ENCODE data around the gene ARSK.
A peak's percentile ranks its signal among the peaks of the same experiment; 100 is the strongest.

The ARSK gene

DNA sequence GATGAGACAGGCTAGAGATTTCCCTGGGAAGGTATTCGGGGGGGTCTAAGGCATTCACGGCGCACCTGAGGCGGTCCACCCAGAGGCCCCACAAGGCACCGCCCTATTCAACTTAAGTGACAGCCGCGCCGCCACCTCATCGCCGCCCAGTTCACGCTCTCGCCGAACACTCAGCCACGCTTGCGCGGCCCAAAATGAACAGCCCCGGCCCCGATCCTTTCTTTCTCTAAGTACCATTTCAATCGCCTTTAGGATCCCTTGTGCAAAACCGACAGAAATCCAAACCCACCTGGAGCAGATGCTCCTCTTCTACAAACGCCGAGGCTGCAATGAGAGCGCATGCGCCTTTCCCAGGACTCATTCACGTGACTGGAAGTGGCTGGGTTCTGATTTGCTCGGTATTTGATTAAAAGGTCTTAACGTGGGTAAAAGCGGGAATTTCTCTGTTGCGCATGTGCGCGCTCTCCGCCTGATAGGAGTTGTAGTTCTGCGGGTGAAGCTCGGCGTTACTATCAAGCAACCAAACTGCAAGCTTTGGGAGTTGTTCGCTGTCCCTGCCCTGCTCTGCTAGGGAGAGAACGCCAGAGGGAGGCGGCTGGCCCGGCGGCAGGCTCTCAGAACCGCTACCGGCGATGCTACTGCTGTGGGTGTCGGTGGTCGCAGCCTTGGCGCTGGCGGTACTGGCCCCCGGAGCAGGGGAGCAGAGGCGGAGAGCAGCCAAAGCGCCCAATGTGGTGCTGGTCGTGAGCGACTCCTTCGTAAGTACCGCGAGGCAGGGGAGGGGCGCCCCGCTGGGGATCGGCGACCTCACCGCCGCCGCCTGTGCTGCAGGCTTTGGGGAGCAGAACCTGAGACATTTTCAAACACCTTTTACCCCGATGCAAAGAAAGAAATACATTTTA, at the start of gene ARSK, which contains the start of gene SKIC3 (continued):
- TF ChIP-seq, protein P1, sequence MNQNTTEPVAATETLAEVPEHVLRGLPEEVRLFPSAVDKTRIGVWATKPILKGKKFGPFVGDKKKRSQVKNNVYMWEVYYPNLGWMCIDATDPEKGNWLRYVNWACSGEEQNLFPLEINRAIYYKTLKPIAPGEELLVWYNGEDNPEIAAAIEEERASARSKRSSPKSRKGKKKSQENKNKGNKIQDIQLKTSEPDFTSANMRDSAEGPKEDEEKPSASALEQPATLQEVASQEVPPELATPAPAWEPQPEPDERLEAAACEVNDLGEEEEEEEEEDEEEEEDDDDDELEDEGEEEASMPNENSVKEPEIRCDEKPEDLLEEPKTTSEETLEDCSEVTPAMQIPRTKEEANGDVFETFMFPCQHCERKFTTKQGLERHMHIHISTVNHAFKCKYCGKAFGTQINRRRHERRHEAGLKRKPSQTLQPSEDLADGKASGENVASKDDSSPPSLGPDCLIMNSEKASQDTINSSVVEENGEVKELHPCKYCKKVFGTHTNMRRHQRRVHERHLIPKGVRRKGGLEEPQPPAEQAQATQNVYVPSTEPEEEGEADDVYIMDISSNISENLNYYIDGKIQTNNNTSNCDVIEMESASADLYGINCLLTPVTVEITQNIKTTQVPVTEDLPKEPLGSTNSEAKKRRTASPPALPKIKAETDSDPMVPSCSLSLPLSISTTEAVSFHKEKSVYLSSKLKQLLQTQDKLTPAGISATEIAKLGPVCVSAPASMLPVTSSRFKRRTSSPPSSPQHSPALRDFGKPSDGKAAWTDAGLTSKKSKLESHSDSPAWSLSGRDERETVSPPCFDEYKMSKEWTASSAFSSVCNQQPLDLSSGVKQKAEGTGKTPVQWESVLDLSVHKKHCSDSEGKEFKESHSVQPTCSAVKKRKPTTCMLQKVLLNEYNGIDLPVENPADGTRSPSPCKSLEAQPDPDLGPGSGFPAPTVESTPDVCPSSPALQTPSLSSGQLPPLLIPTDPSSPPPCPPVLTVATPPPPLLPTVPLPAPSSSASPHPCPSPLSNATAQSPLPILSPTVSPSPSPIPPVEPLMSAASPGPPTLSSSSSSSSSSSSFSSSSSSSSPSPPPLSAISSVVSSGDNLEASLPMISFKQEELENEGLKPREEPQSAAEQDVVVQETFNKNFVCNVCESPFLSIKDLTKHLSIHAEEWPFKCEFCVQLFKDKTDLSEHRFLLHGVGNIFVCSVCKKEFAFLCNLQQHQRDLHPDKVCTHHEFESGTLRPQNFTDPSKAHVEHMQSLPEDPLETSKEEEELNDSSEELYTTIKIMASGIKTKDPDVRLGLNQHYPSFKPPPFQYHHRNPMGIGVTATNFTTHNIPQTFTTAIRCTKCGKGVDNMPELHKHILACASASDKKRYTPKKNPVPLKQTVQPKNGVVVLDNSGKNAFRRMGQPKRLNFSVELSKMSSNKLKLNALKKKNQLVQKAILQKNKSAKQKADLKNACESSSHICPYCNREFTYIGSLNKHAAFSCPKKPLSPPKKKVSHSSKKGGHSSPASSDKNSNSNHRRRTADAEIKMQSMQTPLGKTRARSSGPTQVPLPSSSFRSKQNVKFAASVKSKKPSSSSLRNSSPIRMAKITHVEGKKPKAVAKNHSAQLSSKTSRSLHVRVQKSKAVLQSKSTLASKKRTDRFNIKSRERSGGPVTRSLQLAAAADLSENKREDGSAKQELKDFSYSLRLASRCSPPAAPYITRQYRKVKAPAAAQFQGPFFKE (tag by site-specific recombination; IDR thresholded peaks at IDR 0.05; ENCODE audit: borderline replicate concordance): no peak
- TF ChIP-seq, protein P2, sequence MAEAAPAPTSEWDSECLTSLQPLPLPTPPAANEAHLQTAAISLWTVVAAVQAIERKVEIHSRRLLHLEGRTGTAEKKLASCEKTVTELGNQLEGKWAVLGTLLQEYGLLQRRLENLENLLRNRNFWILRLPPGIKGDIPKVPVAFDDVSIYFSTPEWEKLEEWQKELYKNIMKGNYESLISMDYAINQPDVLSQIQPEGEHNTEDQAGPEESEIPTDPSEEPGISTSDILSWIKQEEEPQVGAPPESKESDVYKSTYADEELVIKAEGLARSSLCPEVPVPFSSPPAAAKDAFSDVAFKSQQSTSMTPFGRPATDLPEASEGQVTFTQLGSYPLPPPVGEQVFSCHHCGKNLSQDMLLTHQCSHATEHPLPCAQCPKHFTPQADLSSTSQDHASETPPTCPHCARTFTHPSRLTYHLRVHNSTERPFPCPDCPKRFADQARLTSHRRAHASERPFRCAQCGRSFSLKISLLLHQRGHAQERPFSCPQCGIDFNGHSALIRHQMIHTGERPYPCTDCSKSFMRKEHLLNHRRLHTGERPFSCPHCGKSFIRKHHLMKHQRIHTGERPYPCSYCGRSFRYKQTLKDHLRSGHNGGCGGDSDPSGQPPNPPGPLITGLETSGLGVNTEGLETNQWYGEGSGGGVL (tag by site-specific recombination; IDR thresholded peaks at IDR 0.05): peak; percentile 3; the same call in 1 of the 2 replicates
- TF ChIP-seq, protein P3, sequence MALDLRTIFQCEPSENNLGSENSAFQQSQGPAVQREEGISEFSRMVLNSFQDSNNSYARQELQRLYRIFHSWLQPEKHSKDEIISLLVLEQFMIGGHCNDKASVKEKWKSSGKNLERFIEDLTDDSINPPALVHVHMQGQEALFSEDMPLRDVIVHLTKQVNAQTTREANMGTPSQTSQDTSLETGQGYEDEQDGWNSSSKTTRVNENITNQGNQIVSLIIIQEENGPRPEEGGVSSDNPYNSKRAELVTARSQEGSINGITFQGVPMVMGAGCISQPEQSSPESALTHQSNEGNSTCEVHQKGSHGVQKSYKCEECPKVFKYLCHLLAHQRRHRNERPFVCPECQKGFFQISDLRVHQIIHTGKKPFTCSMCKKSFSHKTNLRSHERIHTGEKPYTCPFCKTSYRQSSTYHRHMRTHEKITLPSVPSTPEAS (tag by site-specific recombination; IDR thresholded peaks at IDR 0.05): no peak; the same call in 1 of the 2 replicates
- no peak for TF ChIP-seq PRDM1 (tag by site-specific recombination; IDR thresholded peaks at IDR 0.05)
- no peak; the same call in 1 of the 2 replicates for TF ChIP-seq ZNF561 (tag by site-specific recombination; IDR thresholded peaks at IDR 0.05; ENCODE audit: borderline replicate concordance)
- peak; percentile 56 for TF ChIP-seq SP7 (tag by site-specific recombination; IDR thresholded peaks at IDR 0.05)
- peak; percentile 59; the same call in 1 of the 2 replicates for TF ChIP-seq KLF1 (tag by site-specific recombination; IDR thresholded peaks at IDR 0.05)
- TF ChIP-seq ZNF23 (tag by site-specific recombination; IDR thresholded peaks at IDR 0.05; ENCODE audit: borderline replicate concordance): no peak
- TF ChIP-seq GFI1B (tag by site-specific recombination; IDR thresholded peaks at IDR 0.05): peak; percentile 96
- no peak for TF ChIP-seq ZNF426 (tag by site-specific recombination; IDR thresholded peaks at IDR 0.05)
- TF ChIP-seq, protein P4, sequence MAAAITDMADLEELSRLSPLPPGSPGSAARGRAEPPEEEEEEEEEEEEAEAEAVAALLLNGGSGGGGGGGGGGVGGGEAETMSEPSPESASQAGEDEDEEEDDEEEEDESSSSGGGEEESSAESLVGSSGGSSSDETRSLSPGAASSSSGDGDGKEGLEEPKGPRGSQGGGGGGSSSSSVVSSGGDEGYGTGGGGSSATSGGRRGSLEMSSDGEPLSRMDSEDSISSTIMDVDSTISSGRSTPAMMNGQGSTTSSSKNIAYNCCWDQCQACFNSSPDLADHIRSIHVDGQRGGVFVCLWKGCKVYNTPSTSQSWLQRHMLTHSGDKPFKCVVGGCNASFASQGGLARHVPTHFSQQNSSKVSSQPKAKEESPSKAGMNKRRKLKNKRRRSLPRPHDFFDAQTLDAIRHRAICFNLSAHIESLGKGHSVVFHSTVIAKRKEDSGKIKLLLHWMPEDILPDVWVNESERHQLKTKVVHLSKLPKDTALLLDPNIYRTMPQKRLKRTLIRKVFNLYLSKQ (tag by site-specific recombination; IDR thresholded peaks at IDR 0.05; ENCODE audit: borderline replicate concordance): no peak
- no peak; the same call in 1 of the 2 replicates for TF ChIP-seq SCRT2 (tag by site-specific recombination; IDR thresholded peaks at IDR 0.05)
- TF ChIP-seq ZNF311 (tag by site-specific recombination; IDR thresholded peaks at IDR 0.05; ENCODE audit: borderline replicate concordance): no peak
- peak; percentile 94 for TF ChIP-seq ZBTB48 (tag by site-specific recombination; IDR thresholded peaks at IDR 0.05)
- TF ChIP-seq, protein P5, sequence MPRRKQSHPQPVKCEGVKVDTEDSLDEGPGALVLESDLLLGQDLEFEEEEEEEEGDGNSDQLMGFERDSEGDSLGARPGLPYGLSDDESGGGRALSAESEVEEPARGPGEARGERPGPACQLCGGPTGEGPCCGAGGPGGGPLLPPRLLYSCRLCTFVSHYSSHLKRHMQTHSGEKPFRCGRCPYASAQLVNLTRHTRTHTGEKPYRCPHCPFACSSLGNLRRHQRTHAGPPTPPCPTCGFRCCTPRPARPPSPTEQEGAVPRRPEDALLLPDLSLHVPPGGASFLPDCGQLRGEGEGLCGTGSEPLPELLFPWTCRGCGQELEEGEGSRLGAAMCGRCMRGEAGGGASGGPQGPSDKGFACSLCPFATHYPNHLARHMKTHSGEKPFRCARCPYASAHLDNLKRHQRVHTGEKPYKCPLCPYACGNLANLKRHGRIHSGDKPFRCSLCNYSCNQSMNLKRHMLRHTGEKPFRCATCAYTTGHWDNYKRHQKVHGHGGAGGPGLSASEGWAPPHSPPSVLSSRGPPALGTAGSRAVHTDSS (tag by site-specific recombination; IDR thresholded peaks at IDR 0.05): no peak
- TF ChIP-seq ZFP41 (tag by site-specific recombination; IDR thresholded peaks at IDR 0.05; ENCODE audit: borderline replicate concordance): no peak
- TF ChIP-seq ZSCAN30 (tag by site-specific recombination; IDR thresholded peaks at IDR 0.05): peak; percentile 76; the same call in 1 of the 2 replicates
- TF ChIP-seq, protein P6, sequence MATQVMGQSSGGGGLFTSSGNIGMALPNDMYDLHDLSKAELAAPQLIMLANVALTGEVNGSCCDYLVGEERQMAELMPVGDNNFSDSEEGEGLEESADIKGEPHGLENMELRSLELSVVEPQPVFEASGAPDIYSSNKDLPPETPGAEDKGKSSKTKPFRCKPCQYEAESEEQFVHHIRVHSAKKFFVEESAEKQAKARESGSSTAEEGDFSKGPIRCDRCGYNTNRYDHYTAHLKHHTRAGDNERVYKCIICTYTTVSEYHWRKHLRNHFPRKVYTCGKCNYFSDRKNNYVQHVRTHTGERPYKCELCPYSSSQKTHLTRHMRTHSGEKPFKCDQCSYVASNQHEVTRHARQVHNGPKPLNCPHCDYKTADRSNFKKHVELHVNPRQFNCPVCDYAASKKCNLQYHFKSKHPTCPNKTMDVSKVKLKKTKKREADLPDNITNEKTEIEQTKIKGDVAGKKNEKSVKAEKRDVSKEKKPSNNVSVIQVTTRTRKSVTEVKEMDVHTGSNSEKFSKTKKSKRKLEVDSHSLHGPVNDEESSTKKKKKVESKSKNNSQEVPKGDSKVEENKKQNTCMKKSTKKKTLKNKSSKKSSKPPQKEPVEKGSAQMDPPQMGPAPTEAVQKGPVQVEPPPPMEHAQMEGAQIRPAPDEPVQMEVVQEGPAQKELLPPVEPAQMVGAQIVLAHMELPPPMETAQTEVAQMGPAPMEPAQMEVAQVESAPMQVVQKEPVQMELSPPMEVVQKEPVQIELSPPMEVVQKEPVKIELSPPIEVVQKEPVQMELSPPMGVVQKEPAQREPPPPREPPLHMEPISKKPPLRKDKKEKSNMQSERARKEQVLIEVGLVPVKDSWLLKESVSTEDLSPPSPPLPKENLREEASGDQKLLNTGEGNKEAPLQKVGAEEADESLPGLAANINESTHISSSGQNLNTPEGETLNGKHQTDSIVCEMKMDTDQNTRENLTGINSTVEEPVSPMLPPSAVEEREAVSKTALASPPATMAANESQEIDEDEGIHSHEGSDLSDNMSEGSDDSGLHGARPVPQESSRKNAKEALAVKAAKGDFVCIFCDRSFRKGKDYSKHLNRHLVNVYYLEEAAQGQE (tag by site-specific recombination; IDR thresholded peaks at IDR 0.05): no peak
- no peak for TF ChIP-seq GLI2 (tag by site-specific recombination; IDR thresholded peaks at IDR 0.05; ENCODE audit: borderline replicate concordance, low read depth)
- no peak; the same call in 1 of the 2 replicates for TF ChIP-seq BCL11A (tag by site-specific recombination; IDR thresholded peaks at IDR 0.05; ENCODE audit: low read depth)
- no peak for TF ChIP-seq ZNF473 (tag by site-specific recombination; IDR thresholded peaks at IDR 0.05)
- peak; percentile 45; the same call in 1 of the 2 replicates for TF ChIP-seq ZBTB8A (tag by site-specific recombination; IDR thresholded peaks at IDR 0.05)

Data from HEK293 (cell line).